ENCODE results near the gene ZFYVE28. TPM values are rescaled to one million over a fixed set of nuclear protein-coding genes. Genes with fewer than 3 reads are reported as not detected.

Gene ZFYVE28
- total RNA-seq, 2 donors from 2014 or later: 6.6 to 30.2 TPM

GRCh38 chr4:2361366-2362265, 56.8 kb downstream of the ZFYVE28 start:
- Histone ChIP-seq H3K27me3 (replicated peaks; ENCODE audit: insufficient read depth) (no peaks in the 10 kb centered on the region), H3K27ac (no peak overlapping the region), H3K36me3 (no peaks in the 10 kb centered on the region), H3K9me3 (no peaks in the 10 kb centered on the region), H3K4me1 (replicated peaks) (no peaks in the 10 kb centered on the region), H3K4me3 (no peak overlapping the region)
- TF ChIP-seq CTCF (IDR thresholded peaks at IDR 0.05): no peak
- TF ChIP-seq POLR2A (IDR thresholded peaks at IDR 0.05): no peak
- no peak for TF ChIP-seq POLR2AphosphoS5 (IDR thresholded peaks at IDR 0.05)
- DNase-seq (ENCODE audit: low spot score): no peak
- intact Hi-C loops (cut with DNase I): no loop called here
- WGBS: 81% methylated on average over 23 of the region's 23 CpGs

- Histone ChIP-seq H3K4me1 (replicated peaks) (no peaks in the 10 kb centered on the region), H3K36me3 (no peaks in the 10 kb centered on the region), H3K27me3 (replicated peaks; ENCODE audit: insufficient read depth) (no peaks in the 10 kb centered on the region), H3K9me3 (no peaks in the 10 kb centered on the region), H3K4me3 (no peak overlapping the region), H3K27ac (no peak overlapping the region)
- no peak for TF ChIP-seq POLR2A (IDR thresholded peaks at IDR 0.05)
- no peak for TF ChIP-seq CTCF (IDR thresholded peaks at IDR 0.05)
- no peak for TF ChIP-seq POLR2AphosphoS5 (IDR thresholded peaks at IDR 0.05)
- WGBS: 88% methylated on average over 6 of the region's 6 CpGs
- intact Hi-C loops (cut with DNase I): no loop called here
- DNase-seq (ENCODE audit: low spot score): no peak
These were observed 58.1 kb downstream of the ZFYVE28 start for GRCh38 chr4:2360396-2360730.

- Histone ChIP-seq H3K4me3 (no peak overlapping the region), H3K9me3 (no peaks in the 10 kb centered on the region), H3K27ac (no peak overlapping the region), H3K4me1 (replicated peaks) (no peaks in the 10 kb centered on the region), H3K27me3 (replicated peaks; ENCODE audit: insufficient read depth) (no peaks in the 10 kb centered on the region), H3K36me3 (no peaks in the 10 kb centered on the region)
- no peak for TF ChIP-seq POLR2AphosphoS5 (IDR thresholded peaks at IDR 0.05)
- no peak for TF ChIP-seq CTCF (IDR thresholded peaks at IDR 0.05)
- TF ChIP-seq POLR2A (IDR thresholded peaks at IDR 0.05): no peak
- DNase-seq (ENCODE audit: low spot score): no peak
- intact Hi-C loops (cut with DNase I): no loop called here
- 90% methylated on average over 24 of the region's 24 CpGs for WGBS
These were observed 58.7 kb downstream of the ZFYVE28 start for GRCh38 chr4:2359591-2360395.

GRCh38 chr4:2357821-2358745, 60.4 kb downstream of the ZFYVE28 start:
- no peak for TF ChIP-seq CTCF (IDR thresholded peaks at IDR 0.05)
- Histone ChIP-seq H3K27ac (no peak overlapping the region), H3K4me1 (replicated peaks) (no peaks in the 10 kb centered on the region), H3K4me3 (no peak overlapping the region), H3K9me3 (no peaks in the 10 kb centered on the region), H3K27me3 (replicated peaks; ENCODE audit: insufficient read depth) (no peaks in the 10 kb centered on the region), H3K36me3 (no peaks in the 10 kb centered on the region)
- WGBS: 82% methylated on average over 21 of the region's 21 CpGs
- no peak for DNase-seq (ENCODE audit: low spot score)
- intact Hi-C loops (cut with DNase I): no loop called here
